GM12874 (cell line): Measurements from ENCODE around the gene SLC49A4.

Experiments
- CTCF ChIP-seq: IDR thresholded peaks from 2 replicates; pipeline ENCODE4 v1.5.1; 2011; ENCODE audit warnings: low read depth, mild to moderate bottlenecking, control low read depth, low read length, moderate library complexity; ENCODE audit not compliant: insufficient read depth

Gene SLC49A4

GRCh38 chr3:122776675-122777468 is 18.0 kb upstream of the SLC49A4 start:
- no peak for TF ChIP-seq CTCF

GRCh38 chr3:122777563-122777962 is 17.3 kb upstream of the SLC49A4 start:
- TF ChIP-seq CTCF: no peak

- TF ChIP-seq CTCF: no peak
Observed at GRCh38 chr3:122782804-122783203, 12.1 kb upstream of the SLC49A4 start.

GRCh38 chr3:122784436-122784835 is 10.4 kb upstream of the SLC49A4 start:
- TF ChIP-seq CTCF: no peak

- TF ChIP-seq CTCF: no peak
Observed at GRCh38 chr3:122785231-122785630, 9.6 kb upstream of the SLC49A4 start.

GRCh38 chr3:122786066-122786465 is 8.8 kb upstream of the SLC49A4 start:
- no peak for TF ChIP-seq CTCF

- TF ChIP-seq CTCF: no peak
Observed at GRCh38 chr3:122787872-122788271, 7.0 kb upstream of the SLC49A4 start.
